Activated naive CD4-positive, alpha-beta T cell treated with Interleukin-2 at 50 U/mL for 16 hours (primary cell): ENCODE data around the gene NPR3.

Experiments
- DNase-seq: peaks from one replicate; pipeline ENCODE4 v3.0.0-alpha.2; 2020

The NPR3 gene, protein sequence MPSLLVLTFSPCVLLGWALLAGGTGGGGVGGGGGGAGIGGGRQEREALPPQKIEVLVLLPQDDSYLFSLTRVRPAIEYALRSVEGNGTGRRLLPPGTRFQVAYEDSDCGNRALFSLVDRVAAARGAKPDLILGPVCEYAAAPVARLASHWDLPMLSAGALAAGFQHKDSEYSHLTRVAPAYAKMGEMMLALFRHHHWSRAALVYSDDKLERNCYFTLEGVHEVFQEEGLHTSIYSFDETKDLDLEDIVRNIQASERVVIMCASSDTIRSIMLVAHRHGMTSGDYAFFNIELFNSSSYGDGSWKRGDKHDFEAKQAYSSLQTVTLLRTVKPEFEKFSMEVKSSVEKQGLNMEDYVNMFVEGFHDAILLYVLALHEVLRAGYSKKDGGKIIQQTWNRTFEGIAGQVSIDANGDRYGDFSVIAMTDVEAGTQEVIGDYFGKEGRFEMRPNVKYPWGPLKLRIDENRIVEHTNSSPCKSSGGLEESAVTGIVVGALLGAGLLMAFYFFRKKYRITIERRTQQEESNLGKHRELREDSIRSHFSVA

DNA sequence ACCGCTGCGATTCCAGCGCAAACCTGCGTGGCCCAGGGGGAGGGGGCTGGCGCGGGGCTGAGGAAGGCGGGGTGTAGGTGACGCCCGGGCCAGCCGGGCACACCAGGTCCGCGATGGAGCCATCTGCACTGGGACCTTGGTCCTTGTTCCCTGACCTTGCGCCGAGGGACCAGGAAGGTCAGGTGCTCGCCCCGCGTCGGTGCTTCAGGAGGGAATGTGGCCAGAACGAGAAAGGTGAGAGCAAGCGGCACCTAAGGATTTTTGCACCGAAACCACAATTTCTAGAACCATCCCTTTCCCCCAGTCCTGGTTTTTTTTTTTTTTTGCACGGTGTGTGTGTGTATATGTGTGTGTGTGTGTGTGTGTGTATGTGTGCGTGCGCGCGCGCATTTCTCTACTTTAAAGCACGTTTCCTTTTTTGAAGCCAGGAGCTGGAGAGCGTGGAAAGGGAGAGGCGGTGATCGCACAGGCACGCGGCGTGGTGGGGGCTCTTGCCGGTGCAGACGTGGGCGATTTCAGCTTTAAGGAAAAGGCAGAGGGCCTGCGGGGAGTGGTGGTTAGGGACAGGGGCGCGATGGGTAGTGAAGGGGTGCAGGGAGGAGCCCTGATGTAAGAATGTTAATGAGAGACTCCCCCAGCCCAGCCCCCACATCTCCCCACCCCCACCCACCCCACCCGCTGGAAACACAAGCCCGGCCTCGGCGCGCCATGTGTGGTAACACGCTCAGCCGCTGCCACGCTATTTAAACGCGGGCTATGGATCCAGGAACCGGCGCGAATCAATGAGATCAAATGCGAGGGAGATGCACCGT is at the start of gene NPR3:
Gene NPR3, plus strand, starts transcription at position 772 of the 812 bp plus-strand sequence. CDS start 456 bp downstream, outside the sequence.
- no peak for DNase-seq

DNA sequence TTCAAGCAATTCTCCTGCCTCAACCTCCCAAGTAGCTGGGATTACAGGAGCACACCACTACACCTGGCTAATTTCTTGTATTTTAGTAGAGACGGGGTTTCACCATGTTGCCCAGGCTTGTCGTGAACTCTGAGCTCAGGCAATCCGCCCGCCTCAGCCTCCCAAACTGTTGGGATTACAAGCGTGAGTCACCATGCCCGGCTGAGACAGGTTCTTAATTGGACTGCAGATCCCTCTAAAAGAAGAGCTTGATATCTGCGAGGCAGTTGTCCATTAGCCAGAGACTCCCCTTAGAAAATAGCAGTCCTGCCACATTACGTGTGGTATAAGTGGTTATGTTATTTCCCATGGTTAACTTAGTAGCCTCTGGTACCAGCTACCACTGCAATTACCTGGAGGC is 46.6 kb upstream of the NPR3 start:
- DNase-seq = no peak

DNA sequence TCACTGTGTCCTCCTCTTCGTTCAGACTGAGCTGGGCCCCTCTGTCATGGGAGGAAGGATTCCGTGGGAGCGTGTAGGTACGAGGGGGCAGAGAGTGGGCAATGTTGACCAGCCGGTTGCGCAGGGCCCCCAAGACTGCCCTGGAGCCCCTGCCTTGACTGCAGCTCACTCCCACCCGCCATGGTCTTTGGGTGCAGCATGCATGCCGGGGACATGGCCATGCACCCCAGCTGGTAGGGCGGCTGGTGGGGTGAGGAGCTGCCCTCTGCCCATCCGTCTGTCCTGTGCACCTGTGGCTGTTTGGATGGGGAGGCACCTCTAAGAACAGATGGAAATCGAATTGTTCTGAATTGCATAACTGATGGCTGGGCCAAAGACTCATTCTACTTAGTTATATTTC is 42.6 kb upstream of the NPR3 start:
- DNase-seq = no peak

DNA sequence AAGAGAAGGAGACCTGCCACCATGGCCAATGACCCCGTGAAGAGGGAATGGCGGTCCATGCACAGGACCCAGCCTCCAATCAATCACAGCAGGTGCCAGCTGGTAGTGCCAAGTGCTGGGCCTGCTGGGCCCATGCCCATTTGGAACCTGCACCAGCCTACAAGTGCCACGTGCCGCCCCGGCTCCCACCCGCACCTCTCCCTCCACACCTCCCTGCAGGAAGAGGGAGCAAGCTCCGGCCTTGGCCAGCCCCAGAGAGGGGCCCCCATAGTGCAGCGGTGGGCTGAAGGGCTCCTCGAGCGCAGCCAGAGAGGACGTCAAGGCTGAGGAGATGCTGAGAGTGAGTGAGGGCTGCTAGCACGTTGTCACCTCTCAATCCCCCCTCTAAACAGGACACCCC is 37.8 kb upstream of the NPR3 start:
- no peak for DNase-seq

DNA sequence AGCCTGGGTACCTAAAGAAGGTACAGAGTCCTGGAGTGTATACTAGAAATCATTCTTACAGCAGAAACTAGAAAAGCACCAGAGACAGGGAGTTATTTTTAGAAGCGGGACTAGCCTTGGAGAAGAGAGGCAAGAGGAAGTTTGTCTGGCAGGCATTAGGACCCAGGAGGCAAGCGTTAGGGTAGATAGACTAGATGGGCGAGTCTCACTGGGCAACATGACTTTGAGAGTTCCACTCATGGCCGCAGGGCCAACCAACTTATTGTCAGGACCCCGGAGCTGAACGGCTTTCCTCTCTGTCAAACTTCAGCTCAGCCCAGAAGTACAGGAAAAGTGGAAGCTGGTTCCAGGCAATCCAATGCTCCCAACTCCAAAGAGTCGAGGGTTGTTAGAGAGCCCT is 34.1 kb upstream of the NPR3 start:
- DNase-seq = no peak

DNA sequence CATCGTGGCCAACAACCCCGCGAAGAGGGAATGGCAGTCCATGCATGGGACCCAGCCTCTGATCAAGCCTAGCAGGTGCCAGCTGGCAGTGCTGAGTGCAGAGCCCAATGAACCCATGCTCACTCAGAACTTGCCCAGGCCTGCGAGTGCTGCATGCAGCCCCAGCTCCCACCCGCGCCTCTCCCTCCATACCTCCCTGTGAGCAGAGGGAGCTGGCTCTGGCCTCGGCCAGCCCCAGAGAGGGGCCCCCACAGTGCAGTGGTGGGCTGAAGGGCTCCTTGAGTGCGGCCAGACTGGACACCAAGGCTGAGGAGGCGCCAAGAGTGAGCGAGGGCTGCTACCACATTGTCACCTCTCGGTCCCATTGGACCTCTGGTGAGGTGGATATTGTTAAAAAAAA is 32.6 kb upstream of the NPR3 start:
- no peak for DNase-seq

DNA sequence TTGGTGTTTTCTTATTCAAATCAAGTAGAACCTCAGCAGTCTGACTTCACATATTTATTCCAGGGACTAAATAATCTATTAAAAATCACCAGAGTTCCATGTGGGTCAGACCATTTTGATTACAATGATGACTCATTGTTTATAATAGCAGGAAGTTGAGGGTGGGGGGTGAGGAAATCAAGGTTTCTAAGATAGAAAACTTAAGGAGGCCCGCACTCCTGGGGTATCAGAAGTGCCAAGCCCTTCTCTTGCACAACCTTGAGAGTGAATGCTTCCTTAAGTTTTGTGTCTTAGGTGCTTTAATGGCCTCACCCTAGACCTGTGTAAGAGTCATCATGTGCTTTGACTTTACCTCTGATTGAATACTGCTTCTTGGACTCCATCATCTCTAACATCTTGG is 31.9 kb upstream of the NPR3 start:
- no peak for DNase-seq

DNA sequence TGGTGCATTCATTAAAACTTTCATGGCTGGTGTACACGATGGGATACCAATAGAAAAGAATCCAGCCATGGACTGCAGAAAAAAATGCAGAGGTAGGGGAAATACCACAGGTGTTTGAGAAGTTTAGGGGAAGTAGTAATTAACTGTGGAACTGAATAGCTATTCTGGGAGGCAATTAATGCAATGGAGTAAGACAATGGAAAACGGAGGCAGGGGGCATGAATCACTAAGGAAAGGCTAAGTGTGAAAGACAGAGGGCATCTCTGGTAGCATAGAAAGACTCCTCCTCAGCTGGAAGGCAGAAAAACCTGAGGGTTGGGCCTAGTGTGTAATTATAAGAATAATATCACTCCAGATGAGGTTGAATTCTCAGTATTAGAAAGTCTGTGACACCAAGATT is 30.9 kb upstream of the NPR3 start:
- DNase-seq = no peak

DNA sequence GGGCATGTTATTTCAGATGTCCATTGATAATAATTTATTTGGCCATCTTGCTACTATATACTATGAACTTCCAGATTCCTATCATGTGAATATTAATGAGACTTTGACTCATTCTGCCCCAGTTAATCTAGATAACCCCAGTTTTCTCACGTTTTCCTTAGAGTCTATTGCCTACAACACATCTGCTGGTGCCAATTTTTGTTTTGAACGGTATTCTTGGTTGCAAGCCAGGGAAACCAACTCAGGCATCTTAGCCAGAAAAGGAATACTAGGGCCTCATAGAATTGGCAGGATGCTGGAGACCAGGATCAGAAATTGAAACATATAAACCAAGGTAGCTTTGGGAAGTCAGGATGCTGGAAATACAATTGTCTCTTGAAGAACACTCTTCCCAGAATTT is 28.0 kb upstream of the NPR3 start:
- no peak for DNase-seq

DNA sequence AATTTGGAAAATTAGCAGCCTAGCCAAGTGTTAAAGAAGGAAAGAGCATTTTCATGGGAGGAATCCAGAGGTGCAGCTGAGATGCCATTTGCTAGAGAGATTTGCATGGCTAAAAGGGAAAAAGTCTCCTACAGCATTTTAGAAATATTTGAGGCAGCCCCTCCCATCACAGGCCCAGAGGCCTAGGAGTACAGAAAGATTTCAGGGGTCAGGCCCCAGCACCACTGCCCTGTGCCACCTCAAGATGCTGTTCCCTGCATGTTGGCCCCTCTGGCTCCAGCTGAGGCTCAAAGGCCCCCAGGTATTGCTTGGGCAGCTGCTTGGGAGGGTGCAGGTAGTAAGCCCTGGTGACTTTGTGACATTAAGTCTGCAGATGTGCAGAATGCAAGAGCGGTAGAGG is 26.9 kb upstream of the NPR3 start:
- DNase-seq = no peak

DNA sequence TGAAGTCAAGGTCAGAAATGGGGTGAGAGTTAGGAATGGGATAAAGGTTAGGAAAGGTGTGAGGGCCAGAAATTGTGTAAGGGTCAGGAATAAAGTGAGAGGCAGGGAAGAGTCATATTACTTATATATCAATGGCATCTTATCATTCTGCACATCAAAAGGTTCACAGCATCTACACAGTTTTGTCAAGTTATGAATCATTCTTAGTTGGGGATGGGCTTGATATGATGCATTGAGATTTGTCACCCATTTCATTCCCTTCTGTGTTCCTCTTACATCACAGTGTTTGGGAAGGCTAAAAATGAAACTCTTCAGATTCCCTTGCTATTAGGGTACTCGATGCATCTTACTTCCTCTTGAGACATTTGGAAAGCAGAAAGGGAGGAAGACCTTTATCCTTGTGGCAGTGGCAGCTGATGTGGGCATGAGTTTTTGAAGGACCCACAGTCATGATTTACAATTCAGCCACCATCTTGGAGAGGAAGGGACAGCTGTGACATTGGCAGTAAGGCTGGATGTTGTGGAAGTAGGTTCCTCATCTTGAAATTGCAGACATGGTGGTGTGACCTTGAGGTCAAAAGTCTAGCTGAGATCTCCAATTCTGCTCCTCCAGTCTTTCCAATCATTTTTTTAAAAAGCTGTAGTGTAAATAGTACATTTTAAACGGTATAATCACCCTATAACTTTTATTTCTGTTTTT is 24.2 kb upstream of the NPR3 start:
- no peak for DNase-seq

DNA sequence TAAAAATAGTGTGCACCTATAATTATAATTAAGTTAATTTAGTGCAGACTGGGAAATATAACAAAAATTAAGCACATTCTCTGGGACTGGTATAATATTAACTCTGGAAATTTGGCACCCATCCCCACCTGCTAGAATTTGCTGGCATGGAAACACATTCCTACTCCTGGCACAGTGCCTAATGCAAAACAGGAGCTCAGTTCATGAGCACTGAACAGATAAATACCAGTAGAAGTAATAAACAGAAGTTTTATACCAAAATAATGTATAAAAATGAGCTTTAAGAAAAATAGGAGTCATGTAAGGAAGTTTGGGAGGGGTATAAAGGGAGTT is 23.7 kb upstream of the NPR3 start:
- no peak for DNase-seq

DNA sequence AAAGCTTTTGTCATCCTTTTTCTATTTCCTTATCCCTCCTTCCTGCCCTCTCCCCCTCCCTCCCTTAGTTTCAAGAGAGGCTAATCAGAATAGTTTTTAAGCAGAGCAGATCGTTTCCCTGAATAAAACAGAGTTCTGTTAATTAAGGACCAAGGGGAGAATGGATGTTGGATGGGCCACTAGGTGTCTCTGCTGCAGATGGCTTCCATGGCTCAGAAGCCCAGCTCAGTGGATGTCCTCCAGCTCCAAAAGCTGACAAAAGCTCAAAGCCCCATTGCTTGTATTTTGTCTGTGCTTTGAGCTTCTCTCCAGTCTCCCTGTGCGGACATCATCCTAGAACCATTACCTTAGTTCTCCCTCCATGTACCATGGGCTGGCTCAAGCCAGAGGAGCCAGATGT is 21.0 kb upstream of the NPR3 start:
- DNase-seq = no peak

DNA sequence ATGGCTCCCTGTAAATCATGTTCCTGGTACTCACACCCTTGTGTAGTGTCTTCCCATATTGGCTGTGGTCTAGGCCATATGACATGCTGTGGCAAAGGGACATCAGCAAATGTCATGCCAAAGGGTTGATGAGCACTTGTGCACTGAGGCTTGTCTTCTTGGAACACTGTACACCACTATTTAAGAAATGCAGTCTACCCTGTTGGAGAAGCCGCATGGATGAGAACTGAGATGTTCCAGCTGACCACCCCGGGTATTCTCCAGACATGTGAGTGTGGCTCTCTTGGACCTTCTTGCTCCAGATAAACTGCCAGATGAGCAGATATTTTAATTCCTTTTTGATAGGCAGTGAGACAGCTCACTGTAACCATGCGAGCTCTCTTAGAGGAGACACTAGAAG is 20.5 kb upstream of the NPR3 start:
- DNase-seq = no peak

DNA sequence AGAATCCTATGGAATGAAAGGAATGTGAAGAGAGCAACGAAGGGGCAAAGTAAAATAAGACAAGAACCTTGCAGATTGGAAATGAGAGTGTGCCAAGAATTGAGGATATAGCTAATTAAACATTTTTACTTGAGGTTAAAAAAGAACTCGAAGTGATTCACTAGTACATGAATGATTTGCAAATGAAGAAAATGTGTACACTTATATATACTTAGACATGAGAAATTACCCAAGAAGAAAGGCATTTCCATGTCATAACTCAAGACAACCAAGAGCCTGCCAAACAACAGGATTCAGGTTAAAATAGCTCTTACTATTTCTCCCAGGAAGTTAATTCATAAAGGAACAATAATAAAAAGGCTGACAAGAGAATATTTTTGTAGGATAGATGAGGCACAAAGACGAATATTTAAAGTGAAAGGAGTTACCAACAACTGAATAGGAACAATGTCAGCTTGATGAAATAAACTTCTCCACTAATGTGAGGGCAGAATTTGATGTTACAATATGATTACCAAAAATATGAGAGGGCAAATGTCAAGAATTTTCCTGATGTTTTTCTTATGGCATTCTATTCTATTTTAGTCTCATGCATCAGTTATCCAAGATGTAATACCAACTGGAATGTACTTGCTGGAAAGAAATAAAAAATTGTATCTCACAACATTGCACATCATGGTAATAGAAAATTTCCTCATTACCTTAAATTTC is 18.9 kb upstream of the NPR3 start:
- DNase-seq = no peak

DNA sequence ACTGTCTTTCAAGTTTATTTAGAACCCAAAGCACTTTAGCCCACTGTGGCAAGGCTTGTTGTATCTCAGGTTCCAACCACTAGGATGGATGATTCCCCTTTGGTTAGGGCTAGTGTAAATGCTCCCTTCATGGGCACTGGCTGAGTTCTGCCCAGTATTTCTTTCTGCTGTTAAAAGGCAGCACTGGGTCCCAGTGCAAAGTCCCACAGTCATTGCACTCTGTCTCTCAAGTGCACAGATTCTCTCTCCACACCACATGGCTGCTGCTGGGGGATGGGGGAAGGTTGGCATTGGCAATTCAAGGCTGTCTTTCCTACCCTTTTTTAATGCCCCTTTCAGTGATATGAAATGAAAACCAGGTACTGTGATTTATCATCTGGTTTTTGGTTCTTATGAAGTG is 7.2 kb upstream of the NPR3 start:
- DNase-seq = no peak

DNA sequence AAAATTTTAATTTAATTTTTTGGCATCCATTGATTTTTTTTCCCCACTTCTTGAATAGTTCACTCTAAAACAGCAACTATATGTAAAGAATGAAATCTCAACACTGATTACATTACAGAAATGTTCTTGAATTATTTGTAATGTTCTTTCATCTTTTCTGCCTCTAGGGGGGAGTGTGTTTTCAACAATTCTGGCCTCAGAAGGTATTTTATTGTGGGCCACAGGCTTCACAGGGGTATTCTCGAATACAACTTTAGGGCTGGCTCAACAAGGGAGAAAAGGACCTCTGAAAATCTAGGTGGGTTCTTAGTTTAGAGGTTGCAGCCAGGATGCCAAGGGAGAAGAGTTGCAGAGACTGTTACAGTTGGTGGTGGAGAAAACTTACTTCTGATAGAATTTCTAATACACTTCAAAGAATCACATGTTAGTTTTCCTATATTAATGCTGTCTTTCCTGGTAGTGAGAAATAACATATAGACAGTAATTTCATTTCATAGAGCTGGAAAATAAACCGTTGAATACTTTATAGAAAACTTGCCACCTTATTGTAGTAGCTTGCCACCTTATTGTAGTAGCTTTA is 3.6 kb upstream of the NPR3 start:
- no peak for DNase-seq

DNA sequence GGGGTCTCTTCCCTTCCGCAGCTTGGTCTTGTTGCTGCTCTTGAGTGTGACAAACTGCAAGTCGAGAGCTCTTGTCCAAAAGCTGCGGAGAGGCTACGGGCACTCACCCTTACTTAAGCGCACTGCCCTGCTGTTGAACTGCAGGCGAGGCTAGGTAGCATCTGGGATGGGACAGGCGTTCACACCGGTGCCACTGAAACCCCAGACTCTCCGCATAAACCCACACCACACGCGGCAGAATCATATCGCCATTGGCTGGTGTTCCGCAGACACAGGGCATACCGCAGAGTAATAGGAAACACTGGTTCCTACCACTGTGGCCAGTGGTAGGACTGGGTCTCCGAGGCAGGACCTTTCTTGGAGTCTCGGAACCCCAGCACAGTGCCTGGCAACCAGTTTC is 2.2 kb upstream of the NPR3 start:
- DNase-seq = no peak

DNA sequence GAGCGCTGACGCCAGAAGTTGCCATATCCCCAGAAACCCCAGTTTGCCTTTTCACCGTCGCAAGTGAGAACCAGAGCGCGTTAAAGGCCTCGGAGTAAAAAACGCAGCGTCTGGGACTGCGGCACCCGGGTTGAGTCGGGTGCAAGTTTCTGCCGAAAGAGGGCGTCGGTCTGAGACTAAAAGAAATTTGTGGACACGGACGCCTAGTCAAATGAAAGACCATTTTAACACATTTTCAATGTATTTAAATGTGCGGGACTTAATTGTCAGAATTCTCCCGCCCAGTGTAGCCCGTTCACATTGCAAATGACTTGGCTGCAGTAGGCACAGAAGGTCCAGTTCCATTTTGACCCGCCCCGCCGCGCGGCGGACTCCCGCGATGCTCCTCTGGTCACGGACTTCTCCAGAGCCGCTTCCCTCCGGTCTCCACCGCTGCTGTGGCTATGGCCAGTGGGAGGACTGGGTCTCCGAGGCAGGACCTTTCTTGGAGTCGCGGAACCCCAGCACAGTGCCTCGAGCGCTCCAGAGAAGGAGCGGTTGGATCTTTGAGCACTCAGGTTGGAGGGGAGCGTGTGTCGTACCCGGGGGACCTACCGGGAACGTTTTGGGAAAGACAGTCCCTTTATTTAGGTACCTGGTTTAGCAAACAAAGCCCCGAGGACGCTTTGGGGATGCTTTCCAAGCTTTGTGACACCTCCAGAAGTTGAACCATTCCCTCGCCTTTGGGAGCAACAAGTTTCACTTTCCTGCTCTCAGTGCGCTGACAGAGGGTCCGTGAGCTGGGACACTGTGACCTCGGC is 1.2 kb upstream of the NPR3 start:
- peak; percentile 36 for DNase-seq

DNA sequence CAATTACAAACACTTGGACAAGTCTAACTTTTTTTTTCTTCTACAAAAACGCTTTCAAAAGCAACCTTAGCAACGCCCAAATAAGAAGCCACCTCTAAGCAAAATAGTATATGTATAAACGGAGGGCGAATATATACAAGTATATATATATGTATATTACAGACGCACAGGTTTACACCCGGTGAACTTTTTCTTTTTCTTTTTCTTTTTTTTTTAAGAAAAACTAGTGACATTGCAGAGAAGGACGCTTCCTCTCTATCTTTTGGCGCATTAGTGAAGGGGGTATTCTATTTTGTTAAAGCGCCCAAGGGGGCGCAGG is 200 bp downstream of the NPR3 start:
- DNase-seq = no peak

DNA sequence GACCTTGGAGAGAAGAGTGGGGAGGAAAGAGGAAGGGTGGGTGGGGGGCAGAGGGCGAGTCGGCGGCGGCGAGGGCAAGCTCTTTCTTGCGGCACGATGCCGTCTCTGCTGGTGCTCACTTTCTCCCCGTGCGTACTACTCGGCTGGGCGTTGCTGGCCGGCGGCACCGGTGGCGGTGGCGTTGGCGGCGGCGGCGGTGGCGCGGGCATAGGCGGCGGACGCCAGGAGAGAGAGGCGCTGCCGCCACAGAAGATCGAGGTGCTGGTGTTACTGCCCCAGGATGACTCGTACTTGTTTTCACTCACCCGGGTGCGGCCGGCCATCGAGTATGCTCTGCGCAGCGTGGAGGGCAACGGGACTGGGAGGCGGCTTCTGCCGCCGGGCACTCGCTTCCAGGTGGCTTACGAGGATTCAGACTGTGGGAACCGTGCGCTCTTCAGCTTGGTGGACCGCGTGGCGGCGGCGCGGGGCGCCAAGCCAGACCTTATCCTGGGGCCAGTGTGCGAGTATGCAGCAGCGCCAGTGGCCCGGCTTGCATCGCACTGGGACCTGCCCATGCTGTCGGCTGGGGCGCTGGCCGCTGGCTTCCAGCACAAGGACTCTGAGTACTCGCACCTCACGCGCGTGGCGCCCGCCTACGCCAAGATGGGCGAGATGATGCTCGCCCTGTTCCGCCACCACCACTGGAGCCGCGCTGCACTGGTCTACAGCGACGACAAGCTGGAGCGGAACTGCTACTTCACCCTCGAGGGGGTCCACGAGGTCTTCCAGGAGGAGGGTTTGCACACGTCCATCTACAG is 760 bp downstream of the NPR3 start:
- no peak for DNase-seq
